Measurements from ENCODE around the gene ABI1. TPM values are rescaled to one million over a fixed set of nuclear protein-coding genes. Genes with fewer than 3 reads are reported as not detected.

ABI1 gene
- total and polyA plus RNA-seq, 2 of the 4 experiments (the other 2 are of a cell fraction), result 49.6 to 71.3 TPM

DNA sequence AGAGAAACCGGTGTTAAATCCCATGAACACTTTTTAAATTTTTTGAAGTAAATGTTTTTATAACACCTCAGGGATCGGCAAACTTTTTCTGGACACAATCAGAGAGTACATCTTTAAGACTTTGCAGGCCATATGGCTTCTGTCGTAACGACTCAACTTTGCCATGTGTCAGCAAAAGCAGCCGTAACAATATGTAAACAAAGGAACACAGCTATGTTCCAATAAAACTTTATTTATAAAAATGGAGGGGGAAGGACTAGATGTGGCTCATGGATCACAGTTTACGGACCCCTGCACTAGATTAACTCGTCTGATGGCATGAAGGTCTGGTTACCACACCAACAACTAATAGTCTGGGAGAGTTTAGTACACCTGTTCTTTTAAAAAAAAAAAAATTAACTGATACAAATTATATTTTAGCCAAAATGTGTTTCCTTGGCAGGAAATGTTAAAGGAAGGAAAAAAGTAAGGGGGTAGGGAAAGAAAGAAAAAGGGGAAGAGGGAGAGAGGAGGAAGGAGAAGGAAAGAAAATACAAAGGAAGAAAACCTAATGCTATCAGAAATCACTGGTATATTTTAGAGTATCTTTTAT lies 50.2 kb downstream of the ABI1 start:
- Histone ChIP-seq H3K79me1 (ENCODE audit: low read depth in 1 of 2, low read length in 2 of 2) (peaks cover 38 to 66% of the 10 kb centered on the region in 2 experiments), H2BK15ac (ENCODE audit: low read depth, low read length) (no peak overlapping the region), H4K20me1 (ENCODE audit: insufficient read depth, low read length) (peaks cover 20% of the 10 kb centered on the region), H3K9me3 (ENCODE audit: control insufficient read depth, insufficient read depth, low read length) (no peaks in the 10 kb centered on the region), H3K4me3 (ENCODE audit: insufficient read depth, low read depth, low read length) (no peak overlapping the region), H2AK9ac (replicated peaks; ENCODE audit: low read depth, low read length, poor library complexity) (no peak overlapping the region), H3K14ac (replicated peaks; ENCODE audit: low read depth, low read length) (no peak overlapping the region), H4K5ac (ENCODE audit: low read depth, low read length) (no peak overlapping the region), H3K4ac (ENCODE audit: low read depth, low read length) (no peak overlapping the region), H3K36me3 (ENCODE audit: control insufficient read depth, insufficient read depth, low read length) (peaks cover 2% of the 10 kb centered on the region; the same call in 1 of the 2 replicates), H2BK120ac (ENCODE audit: low read depth, low read length) (no peak overlapping the region), H3K4me1 (ENCODE audit: control insufficient read depth, insufficient read depth, low read length) (peaks cover 2% of the 10 kb centered on the region), H3K9me1 (ENCODE audit: insufficient read depth, low read length) (no peaks in the 10 kb centered on the region), H4K91ac (ENCODE audit: insufficient read depth, low read depth, low read length) (no peak overlapping the region), H2AK5ac (ENCODE audit: low read depth, low read length) (no peak overlapping the region), H3K23ac (ENCODE audit: low read depth, low read length) (no peak overlapping the region), H2BK5ac (ENCODE audit: low read depth, low read length, poor library complexity, severe bottlenecking) (no peak overlapping the region), H2BK20ac (ENCODE audit: low read depth, low read length) (no peak overlapping the region), H3K56ac (ENCODE audit: extremely low read depth, insufficient read depth, low read length) (no peak overlapping the region), H3K27ac (ENCODE audit: insufficient read depth, low read length) (no peak overlapping the region), H3K18ac (ENCODE audit: low read depth, low read length) (no peak overlapping the region), H3K9ac (ENCODE audit: low read depth, low read length) (no peak overlapping the region), H4K8ac (ENCODE audit: low read depth in 2 of 2, low read length in 2 of 2) (no peak overlapping the region), H3K27me3 (ENCODE audit: control insufficient read depth, insufficient read depth, low read length) (no peaks in the 10 kb centered on the region), H3K4me2 (ENCODE audit: low read depth, low read length) (no peak overlapping the region), H2AFZ (replicated peaks; ENCODE audit: low read length, poor library complexity) (no peak overlapping the region)
- ChIA-PET POLR2A (ENCODE audit: unreplicated experiment) (no interaction called here), CTCF (interaction anchor here (0.6 kb wide), 1 partner anchor 37 kb away, joined by 3 read pairs; no protein-coding TSS in a partner anchor)
- TF ChIP-seq SMC3 (IDR thresholded peaks at IDR 0.05; ENCODE audit: low read depth, low read length), result no peak
- TF ChIP-seq MAFK (IDR thresholded peaks at IDR 0.05; ENCODE audit: low read depth, low read length), result peak; percentile 53
- dilution Hi-C loops (cut with HindIII; ENCODE audit: low sequenced_read_pairs, unreplicated experiment) (no loop called here), in situ Hi-C loops (cut with MboI; ENCODE audit: low sequenced_read_pairs) (no loop called here), intact Hi-C loops (cut with micrococcal nuclease) (no loop called here)
- peak; percentile 14 for DNase-seq
- no TSS peak for BruUV-seq (replicated peaks)
- no CpG with 5 or more reads among the region's 7 CpGs for WGBS, 2 experiments (ENCODE audit: extremely low coverage in 2 of 2, insufficient read length in 1 of 2)
- ATAC-seq (ENCODE audit: low read depth), result no peak
